Thyroid gland (tissue), 4 donors: ENCODE measurements around the gene SLC37A2.

Experiments
- POLR2A ChIP-seq, 2 donors: fragments of 450-650 bp; IDR thresholded peaks; one replicate each; pipeline ENCODE4 v1.6.1; 2017; ENCODE audit warnings: antibody characterized with exemption in 2 of 2, mild to moderate bottlenecking in 2 of 2, moderate library complexity in 1 of 2
- TF ChIP-seq, protein P1 (sequence below), 6 experiments: fragments of 200-600 bp in 3 of 6; fragments of 450-650 bp in 3 of 6; sonication (generic) in 3 of 6; IDR thresholded peaks; one replicate each; pipeline ENCODE4 v1.5.1; 2016 to 2019; ENCODE audit warnings: antibody characterized with exemption in 6 of 6, mild to moderate bottlenecking in 2 of 6, inconsistent platforms in 1 of 6, moderate library complexity in 1 of 6

GRCh38 chr11:125079151-125079877 lies 16.2 kb downstream of the SLC37A2 start:
- TF ChIP-seq, protein P1, sequence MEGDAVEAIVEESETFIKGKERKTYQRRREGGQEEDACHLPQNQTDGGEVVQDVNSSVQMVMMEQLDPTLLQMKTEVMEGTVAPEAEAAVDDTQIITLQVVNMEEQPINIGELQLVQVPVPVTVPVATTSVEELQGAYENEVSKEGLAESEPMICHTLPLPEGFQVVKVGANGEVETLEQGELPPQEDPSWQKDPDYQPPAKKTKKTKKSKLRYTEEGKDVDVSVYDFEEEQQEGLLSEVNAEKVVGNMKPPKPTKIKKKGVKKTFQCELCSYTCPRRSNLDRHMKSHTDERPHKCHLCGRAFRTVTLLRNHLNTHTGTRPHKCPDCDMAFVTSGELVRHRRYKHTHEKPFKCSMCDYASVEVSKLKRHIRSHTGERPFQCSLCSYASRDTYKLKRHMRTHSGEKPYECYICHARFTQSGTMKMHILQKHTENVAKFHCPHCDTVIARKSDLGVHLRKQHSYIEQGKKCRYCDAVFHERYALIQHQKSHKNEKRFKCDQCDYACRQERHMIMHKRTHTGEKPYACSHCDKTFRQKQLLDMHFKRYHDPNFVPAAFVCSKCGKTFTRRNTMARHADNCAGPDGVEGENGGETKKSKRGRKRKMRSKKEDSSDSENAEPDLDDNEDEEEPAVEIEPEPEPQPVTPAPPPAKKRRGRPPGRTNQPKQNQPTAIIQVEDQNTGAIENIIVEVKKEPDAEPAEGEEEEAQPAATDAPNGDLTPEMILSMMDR (IDR thresholded peaks at IDR 0.05): no peak
- no peak for TF ChIP-seq POLR2A (IDR thresholded peaks at IDR 0.05)
